Stimulated activated CD4-positive, alpha-beta T cell treated with anti-CD3 and anti-CD28 coated beads, Interleukin-1b, Interleukin-23, amount 100 ng/mL, for 48 hours (primary cell): ENCODE data around the gene STMND1.
"Not testable (repeated sequence)": the region's sequence is repeated elsewhere in the genome, so short reads cannot be mapped to it uniquely, and the experiment has no call there.

Source experiments
- DNase-seq: peaks from one replicate; pipeline ENCODE4 v3.0.0-alpha.2; 2020

Gene STMND1

DNA sequence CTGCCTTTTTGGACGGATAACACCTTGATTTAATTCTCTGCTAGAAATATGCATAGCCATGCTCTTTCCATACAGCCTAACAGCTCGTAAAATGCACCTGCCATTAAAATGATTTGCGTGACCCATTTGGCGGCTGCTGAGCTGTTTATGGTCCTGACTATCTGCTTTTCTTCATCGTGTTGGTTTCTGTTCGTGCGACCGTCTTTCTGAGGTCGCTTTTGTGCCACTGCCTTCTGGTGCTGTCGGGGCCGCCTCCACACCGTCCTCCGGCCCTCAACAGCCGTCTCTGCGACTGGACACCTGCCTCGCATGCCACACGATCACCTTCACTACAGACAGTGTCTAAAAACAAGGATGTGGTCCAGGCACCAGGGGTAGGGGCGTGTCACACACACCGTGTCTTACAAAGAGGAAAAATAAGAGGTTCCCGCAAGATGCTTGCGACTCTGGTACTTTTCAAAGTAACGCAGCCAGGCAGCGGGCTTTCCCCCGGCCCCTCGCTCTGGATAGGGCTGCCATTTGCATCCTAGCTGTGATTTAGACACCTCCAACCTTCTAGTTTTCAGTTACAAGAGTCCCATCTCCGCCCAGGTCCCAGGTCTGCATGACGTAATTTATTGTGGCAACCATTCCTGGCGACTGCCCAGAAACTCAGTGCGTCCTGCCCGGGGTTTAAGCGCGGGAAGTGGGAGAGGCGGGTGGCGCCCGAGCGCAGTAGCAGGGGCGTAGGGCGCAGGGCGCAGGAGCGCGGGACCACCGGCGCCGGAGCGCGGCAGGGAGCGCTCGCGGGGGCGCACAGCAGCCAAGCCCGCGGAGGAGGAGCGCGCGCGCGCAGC is at the start of gene STMND1:
Gene STMND1 (plus strand): TSS at position 629 of the 836 bp plus-strand sequence. CDS start 208 bp downstream, outside the sequence.
- no peak for DNase-seq

DNA sequence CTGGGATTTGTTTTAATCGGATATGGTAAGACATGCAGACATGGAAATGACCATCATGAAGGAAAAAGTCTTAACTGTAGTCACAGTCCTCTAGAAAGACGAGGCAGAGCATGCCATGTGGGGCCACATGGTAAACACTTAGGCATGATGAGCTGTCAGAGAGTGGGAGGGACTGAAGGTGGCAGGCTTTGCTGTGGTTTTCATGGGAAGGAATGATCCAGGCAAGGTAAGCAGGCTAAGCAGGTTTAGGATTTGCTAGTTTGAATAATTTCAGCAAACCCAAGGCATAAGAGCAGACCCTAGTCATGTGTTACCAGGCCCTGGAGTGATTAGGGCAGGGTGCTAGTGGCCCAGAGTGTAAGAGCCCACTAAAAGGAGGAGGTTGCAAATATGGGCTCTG is 47.2 kb upstream of the STMND1 start:
- DNase-seq, result no peak

DNA sequence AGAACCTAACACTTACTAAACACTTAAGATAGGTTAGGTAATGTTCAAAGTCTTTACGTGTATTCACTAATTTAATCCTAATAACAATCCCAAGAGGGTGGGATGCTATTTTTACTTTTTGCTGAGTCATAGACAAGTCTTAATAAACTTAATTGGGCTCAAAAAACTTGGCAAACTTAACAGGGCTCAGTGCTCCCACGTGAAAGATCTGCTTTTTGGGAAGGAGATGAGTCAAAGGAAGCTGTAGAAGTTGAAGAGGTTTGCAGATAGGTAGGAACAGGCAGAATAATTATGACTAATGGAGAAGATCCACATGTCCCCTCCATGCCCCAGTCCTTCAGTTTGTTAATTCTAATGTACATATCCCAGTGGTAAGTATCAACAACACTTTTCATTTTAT is 44.5 kb upstream of the STMND1 start:
- DNase-seq, result no peak

DNA sequence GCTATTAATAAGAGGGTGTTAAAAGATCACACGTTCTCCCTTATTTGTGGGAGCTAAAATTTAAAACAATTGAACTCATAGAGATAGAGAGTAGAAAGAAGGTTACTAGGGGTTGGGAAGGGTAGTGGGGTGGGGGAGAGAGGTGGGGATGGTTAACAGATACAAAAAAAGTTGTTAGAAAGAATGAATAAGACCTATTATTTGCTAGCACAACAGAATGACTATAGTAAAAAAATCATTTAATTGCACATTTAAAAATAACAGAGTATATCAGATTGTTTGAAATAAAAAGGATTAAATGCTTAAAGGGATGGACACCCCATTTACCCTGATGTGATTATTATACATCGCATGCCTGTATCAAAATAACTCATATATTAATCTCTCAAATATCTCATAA is 43.3 kb upstream of the STMND1 start:
- DNase-seq, result no peak

DNA sequence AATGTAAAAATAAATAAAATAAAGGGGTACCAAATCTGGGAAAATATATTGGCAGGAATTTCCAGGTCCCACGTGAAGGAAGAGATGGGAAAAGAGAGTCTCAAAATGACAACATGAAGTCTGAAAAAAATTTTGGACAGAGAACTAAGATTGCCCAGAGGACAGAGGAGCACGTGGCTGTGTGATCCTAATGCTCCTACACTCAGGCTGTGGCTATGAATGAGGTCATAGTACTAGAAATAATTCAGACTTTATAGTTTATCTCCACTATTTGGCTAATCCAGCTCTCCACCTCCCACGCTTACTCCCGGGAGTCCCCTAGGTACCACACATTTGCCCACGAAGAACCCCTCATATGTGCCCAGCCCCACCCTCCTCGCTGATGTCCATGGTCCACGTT is 42.8 kb upstream of the STMND1 start:
- DNase-seq, result no peak

DNA sequence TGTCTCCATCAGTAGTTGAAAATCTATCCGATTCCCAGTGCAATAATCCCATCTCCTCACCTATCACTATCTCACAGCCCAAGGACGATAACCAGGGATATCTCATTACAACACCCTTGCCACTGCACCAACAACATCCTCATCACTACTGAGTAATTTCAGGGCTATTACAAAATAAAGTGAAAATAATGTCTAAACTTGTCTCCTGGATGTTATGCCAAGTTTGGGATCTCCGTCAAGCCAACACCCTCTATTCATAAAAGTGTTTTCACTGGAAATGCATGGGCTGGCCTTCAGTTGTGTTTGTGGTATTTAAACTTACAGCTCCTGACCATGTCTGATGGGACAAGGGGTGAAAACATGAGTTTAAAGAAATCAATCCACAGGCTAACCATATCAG is 42.0 kb upstream of the STMND1 start:
- DNase-seq, result no peak

DNA sequence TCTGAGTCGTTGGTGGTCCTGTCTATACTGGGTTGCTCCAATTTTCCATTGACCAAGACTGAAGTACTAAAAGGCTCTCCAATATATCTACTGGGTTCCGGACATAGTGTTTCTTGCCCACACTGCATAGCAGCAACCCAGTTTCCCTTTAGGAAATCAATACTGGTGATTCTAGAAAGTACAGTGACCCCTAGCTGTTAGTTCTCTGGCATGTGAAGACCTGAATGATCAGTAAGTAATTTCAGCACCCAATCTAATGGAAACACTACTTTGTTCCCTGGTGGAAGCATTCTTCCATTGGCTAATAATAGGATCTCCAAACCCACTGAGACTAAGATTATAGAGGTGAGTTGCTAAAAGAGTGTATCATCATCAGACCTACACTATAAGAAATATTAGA is 40.8 kb upstream of the STMND1 start:
- no peak for DNase-seq

DNA sequence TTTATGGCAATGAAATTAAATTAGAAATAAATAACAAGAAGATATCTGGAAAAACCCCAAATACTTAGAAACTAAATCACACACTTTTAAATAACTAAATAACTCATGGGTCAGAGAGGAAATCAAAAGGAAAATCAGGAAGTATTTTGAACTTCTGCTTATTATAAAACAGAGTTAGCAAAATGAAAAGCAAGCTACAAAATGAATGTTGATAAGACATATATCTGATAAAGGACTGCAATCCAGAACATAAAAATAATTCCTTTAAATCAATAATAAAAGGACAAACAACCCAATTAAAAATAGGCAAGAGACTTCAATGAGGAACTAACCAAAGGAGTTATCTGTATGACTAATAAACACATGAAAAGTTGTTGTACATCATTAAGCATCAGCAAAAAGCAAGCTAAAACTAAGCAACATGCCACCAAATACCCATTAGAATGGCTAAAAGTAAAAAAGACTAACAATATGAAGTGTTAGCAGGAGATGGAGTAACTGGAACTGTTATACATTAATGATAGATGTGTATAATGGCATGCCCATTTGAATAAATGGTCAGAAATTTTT is 38.9 kb upstream of the STMND1 start:
- DNase-seq, result no peak

DNA sequence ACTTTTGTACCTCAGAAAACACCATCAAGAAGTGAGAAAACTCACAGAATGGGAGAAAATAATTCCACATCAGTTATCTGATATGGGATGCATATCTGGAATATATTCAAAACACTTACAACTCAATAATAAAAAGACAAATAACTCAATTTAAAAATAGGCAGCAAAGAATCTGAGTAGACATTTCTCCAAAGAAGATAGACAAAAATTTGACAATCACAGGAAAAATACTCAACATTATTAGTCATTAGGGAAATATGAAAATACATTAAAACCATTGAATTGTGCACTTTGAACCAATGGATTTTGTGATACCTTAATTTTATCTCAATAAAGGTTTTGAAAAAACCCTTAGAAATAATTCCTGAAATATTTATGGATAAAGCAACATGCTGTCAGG is 36.9 kb upstream of the STMND1 start:
- no peak for DNase-seq

DNA sequence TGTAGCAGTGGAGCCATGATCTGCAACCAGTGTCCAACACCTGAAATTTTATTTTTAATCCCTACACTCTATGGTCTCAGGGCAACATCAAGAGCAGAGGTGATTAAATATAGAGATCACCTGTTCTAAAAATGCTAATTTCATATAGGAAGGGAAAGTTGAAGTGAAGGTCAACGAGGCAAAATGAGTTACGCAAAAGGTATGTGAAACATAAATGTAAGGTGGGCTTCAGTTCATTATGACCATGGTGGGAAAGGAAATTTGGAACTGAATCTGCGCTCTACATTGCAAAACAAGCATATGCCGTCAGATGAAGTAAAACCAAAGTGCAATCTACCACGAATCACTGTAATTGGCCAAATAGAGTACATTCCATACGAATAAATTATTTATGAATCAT is 35.2 kb upstream of the STMND1 start:
- no peak for DNase-seq

DNA sequence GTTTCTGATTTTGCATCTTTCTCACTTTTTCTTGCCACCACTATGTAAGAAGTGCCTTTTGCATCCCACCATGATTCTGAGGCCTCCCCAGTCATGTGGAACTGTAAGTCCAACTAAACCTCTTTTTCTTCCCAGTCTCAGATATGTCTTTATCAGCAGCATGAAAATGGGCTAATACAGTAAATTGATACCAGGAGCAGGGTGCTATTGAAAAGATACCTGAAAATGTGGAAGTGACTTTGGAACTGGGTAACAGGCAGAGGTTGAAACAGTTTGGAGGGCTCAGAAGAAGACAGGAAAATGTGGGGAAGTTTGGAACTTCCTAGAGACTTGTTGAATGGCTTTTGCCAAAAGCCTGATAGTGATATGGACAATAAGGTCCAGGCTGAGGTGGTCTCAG is 32.9 kb upstream of the STMND1 start:
- not testable (repeated sequence) for DNase-seq

DNA sequence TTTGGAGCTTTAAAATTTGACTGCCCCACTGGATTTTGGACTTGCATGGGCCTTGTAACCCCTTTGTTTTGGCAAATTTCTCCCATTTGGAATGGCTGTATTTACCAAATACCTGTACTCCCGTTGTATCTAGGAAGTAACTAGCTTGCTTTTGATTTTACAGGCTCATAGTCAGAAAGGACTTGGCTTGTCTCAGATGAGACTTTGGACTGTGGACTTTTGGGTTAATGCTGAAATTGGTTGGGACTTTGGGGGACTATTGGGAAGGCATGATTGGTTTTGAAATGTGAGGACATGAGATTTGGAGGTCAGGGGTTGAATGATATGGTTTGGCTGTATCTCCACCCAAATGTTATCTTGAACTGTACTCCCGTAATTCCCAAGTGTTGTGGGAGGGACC is 31.4 kb upstream of the STMND1 start:
- not testable (repeated sequence) for DNase-seq

DNA sequence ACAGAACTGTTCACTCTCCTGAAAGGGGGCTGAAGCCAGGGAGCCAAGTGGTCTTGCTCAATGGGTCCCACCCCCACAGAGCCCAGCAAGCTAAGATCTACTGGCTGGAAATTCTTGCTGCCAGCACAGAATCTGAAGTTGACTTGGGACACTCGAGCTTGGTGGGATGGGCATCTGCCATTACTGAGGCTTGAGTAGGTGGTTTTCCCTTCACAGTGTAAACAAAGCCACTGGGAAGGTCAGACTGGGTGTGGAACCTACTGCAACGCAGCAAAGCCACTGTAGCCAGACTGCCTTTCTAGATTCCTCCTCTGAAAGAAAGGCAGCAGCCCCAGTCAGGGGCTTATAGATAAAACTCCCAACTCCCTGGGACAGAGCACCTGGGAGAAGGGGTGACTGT is 28.3 kb upstream of the STMND1 start:
- DNase-seq, result not testable (repeated sequence)

DNA sequence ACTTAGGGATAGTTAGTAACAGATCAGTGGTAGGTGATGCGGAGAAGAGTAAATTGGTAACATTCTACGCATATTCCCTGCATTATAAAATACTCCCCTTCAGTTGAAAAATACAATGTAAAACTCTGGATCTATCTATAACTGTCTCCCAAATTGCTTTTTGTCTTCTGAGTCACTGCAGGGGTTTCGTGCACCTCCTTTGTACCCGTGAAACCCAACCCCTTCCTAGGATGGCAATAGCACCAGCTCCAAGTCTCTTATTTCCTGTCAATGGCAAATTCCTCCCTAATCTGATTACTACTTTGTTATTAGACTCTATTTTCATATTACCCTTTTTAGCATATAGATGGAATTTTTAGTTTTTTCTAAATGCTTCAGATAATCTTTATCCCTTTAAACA is 20.6 kb upstream of the STMND1 start:
- DNase-seq, result no peak

DNA sequence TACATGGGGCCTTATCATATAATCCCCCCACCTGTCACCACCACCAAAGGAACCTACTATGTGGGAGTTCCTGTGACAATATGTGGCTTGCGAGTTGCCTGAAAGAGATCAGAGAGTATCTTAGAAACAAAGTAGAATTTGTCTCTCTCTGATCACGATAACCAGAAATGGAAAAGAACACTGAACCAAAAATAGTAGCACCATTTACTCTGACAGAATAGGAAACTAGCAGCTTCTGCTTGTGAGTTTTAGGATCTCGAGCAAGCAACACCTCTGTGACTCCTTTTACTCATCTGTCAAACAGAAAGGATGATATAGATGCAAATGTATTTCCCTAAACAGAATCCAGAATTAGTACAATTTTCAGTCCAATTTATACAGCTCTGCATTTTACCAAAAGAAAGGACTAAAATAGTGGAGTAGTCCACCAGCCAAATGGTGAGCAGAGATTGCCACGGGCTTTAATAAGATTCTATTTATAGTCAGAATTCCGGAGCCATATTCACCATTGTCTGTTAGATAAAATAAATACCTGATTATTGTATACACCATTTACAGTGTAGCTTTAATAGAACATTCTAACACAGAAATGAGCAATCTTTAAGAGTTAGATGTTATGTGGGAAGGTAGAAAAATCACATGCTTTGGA is 19.9 kb upstream of the STMND1 start:
- no peak for DNase-seq

DNA sequence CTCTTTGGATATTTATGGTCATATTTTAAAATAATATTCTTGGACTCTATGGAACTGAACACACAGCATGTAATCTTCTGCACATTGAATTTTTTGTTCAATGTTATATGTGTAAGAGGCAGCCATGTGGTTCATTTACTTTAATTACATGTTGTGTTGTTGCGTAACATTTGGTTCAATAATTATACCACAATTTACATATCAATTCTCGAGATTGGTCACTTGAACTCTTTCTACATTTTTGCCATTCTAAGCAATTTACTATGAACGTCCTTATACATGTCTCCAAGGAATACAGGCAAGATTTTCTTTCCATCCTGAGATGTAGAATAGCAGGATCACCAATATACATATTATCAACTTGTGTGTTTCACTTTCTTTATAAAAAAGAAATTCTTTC is 18.5 kb upstream of the STMND1 start:
- no peak for DNase-seq

DNA sequence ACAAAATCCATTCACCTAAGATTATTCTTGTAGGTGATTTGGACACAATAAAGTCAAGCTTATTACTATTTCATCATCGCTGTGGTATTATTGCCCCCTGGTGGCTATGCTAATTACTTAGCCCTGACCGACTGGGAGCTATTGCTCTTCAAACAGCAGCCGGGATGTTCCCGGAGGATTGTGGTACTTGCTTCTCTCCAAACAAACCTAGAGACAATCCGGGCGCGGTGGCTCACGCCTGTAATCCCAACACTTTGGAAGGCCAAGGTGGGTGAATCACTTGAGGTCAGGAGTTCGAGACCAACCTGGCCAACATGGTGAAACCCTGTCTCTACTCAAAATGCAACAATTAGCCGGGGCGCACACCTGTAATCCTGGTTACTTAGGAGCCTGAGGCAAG is 15.4 kb upstream of the STMND1 start:
- DNase-seq, result no peak

DNA sequence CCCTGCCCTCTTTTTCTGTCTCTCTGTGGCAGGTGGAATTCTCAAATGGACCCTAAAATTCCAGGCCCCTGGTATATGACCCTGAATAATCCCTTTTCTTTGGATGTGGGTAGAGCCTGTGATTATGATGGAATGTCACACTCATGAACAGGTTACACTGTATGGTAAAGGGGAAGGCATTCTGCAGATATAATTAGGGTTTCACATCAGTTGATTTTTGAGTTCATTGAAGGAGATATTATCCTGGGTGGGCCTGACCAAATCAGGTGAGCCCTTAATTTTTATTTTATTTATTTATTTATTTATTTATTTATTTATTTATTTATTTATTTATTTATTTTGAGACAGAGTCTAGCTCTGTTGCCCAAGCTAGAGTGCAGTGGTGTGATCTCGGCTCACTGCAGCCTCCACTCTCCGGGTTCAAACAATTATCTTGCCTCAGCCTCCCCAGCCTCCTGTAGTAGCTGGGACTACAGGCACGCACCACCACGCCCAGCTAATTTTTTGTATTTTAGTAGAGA is 13.7 kb upstream of the STMND1 start:
- DNase-seq, result no peak

DNA sequence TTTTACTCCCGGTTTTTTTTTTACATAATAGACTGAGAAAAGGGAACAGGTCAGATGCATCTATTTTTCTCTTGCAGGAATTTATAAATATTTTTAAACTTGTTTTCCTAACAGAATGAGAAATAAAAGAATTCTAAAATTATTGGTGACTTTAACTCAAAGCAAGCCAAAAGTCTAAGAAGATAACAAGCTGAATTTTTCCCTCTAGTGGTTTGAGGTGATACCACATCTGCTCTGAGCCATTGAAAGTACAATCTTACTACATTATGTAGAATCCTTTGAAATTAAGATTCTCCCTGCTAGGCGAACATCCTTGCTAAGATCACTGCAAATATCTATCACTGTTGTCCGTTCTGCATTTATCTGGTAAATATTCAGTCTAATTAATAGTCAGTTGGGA is 10.7 kb upstream of the STMND1 start:
- no peak for DNase-seq

DNA sequence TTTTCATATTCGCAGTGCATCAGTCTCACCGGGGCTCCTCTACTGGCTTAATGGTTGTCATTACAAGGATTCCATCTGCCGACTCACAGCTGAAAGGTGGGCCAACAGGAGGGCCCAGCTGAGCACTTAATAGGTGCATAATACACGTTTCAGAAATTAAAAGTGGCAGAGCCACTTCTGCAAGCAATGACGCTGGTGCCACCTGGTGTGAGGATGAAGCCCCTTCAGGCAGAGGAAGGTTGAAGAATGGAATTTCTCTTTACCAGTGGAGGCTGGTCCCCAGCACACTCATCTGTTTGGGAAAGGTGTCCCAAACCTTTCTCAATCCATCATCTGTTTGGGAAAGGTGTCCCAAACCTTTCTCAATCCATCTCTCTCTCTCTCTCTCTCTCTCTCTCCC is 8.2 kb upstream of the STMND1 start:
- no peak for DNase-seq

DNA sequence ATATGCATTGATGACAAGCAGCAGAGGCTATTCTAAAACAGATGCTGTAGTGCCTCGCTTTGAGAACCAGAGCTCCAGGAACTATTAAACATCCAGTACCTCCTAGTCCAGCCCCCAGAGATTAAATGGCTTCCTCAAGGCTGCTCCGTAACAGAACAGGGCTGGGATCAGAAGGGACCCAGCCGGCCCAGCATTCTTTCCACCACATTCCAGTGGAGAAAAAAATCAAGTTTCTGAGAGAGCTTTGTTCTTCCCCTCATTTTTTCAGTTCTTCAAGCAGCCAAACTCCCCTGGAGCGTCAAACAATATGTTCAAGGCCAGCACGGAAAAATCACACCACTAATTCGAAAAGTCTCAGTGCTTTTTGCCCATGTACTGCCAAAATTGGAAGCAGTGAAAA is 5.8 kb upstream of the STMND1 start:
- no peak for DNase-seq

DNA sequence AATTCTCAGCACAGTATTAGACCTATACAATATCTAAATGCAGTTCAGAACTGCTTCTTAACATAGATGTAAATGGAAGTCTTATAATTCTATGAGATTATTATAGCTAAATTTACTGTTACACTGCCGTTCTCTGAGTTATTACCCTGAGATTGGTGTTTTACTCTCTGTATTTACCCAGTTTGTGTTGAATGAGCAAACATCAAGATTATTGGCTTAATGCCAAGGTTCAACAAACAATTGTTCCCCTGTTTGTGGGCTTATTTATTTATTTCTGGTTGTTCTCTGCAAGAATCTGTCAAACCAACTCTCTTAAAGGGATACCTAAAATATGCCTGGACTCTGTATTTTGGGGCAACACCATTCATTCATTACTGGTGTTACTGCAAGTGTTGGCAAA is 5.2 kb upstream of the STMND1 start:
- DNase-seq, result no peak

DNA sequence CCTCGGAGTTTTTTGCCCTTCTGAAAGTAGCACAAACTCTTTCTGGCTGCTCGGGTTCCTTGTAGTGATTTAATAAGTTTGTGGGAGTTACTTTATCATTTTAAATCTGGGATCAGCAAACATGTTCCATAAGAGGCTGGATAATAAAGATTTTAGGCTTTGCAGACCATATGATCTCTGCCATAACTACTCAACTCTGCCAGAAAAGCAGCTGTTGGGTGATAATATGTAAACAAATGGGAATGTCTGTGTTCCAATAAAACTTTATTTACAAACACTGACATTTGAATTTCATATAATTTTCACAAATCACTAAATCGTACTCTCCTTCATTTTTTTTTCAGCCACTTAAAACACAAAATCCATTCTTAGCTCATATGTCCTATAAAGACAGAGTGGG is 3.9 kb upstream of the STMND1 start:
- no peak for DNase-seq

DNA sequence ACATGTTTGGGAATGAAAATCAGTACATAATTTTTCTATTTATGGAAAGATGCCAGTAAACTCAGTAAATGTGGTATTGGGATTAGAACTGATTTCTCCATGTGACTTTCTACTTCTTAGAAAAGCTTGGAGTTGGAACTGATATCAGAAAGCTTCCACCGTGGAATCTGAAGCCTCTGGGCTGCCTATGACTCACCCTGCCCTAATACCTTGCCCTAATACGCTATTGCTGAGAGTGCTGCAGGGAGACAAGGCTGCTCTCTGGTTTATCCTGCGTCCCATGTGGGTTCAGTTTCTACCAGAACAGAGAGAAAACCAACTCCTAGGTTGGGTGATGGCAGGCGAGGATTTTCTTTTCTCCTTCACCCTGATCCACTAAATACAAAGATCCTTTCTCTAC is 3.3 kb upstream of the STMND1 start:
- DNase-seq, result no peak
